ENCODE measurements around the gene QRICH1.

The QRICH1 gene

GRCh38 chr3:48991851-48992545 lies 101.9 kb downstream of the QRICH1 start:
- TF ChIP-seq, protein P1, sequence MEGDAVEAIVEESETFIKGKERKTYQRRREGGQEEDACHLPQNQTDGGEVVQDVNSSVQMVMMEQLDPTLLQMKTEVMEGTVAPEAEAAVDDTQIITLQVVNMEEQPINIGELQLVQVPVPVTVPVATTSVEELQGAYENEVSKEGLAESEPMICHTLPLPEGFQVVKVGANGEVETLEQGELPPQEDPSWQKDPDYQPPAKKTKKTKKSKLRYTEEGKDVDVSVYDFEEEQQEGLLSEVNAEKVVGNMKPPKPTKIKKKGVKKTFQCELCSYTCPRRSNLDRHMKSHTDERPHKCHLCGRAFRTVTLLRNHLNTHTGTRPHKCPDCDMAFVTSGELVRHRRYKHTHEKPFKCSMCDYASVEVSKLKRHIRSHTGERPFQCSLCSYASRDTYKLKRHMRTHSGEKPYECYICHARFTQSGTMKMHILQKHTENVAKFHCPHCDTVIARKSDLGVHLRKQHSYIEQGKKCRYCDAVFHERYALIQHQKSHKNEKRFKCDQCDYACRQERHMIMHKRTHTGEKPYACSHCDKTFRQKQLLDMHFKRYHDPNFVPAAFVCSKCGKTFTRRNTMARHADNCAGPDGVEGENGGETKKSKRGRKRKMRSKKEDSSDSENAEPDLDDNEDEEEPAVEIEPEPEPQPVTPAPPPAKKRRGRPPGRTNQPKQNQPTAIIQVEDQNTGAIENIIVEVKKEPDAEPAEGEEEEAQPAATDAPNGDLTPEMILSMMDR (IDR thresholded peaks at IDR 0.05; ENCODE audit: control insufficient read depth, extremely low read depth, insufficient read depth) = no peak
- no peak for DNase-seq (ENCODE audit: low read depth)
- H3K4me3 ChIP-seq (ENCODE audit: low read depth, low read length) = peak overlapping the region; percentile 68

GRCh38 chr3:48990636-48991469 lies 103.0 kb downstream of the QRICH1 start:
- TF ChIP-seq, protein P1 (IDR thresholded peaks at IDR 0.05; ENCODE audit: control insufficient read depth, extremely low read depth, insufficient read depth) = no peak
- peak overlapping the region; percentile 68 for H3K4me3 ChIP-seq (ENCODE audit: low read depth, low read length)
- no peak for DNase-seq (ENCODE audit: low read depth)

GRCh38 chr3:48989796-48990635 lies 103.9 kb downstream of the QRICH1 start, which contains the start of gene P4HTM:
TSS of gene P4HTM (plus strand) at chr3:48990241. CDS start at chr3:48990257, 16 bp downstream.
- TF ChIP-seq, protein P1 (IDR thresholded peaks at IDR 0.05; ENCODE audit: control insufficient read depth, extremely low read depth, insufficient read depth) = peak; percentile 50
- peak within 1 kb of the TSS; percentile 68 for H3K4me3 ChIP-seq (ENCODE audit: low read depth, low read length)
- DNase-seq (ENCODE audit: low read depth) = no peak

DNA sequence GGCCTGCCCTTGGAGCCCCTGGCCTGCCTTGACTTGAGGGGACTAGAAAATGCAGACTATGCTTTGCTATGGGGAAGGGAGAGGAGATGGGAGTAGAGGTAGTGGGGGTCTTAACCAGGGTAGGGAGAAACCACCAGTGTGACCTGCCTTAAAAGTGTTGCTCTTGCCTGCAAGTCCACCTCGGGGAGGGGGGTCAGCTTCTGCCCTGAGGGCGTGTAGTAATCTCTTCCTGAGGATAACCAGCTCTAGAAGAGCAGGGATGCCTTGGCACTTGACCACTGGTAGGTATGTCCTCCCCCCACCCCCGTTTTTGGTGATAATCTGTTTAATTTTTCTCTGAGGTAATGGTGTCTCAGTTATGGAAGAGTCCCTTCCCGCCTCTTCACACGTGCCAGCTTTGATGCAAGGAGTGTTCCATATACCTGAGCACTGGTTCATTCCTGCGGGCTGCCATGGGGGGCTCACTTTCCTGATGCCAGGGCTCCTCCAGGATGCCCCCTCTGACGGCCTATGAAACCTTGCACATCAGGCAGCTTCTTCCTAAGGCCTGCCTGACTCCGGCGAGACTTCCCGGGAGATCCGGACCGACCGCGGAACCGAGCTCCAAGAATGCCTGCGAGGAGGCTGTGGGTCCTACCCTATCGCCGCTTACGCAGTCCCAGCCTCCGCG lies 104.6 kb downstream of the QRICH1 start:
- TF ChIP-seq, protein P1 (IDR thresholded peaks at IDR 0.05; ENCODE audit: control insufficient read depth, extremely low read depth, insufficient read depth) = no peak
- DNase-seq (ENCODE audit: low read depth) = no peak
- H3K4me3 ChIP-seq (ENCODE audit: low read depth, low read length) = peak overlapping the region; percentile 68

- DNase-seq (ENCODE audit: low read depth) = no peak
- TF ChIP-seq, protein P1 (IDR thresholded peaks at IDR 0.05; ENCODE audit: control insufficient read depth, extremely low read depth, insufficient read depth) = no peak
- H3K4me3 ChIP-seq (ENCODE audit: low read depth, low read length) = no peak overlapping the region
Measured at GRCh38 chr3:48985831-48986376, 108.0 kb downstream of the QRICH1 start.

DNA sequence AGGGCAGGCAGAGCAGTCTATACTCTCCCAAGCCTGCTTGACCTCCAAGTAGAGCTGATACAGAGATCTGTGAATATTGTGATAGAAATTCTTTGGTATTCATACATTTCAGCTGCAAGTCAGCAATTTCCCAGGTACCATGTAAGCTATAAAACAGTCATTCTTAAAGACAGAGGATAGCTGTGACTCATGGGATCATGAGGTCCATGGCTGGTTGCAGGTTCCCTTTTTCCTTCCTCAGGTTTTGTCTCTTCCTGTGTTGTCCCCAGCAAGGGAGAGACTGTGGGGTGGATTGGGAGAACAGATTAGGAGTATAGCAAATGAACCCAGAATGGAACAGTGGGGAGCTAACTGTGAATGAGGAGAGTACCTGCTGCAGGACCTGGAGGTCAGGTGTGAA lies 109.2 kb downstream of the QRICH1 start:
- TF ChIP-seq, protein P1 (IDR thresholded peaks at IDR 0.05; ENCODE audit: control insufficient read depth, extremely low read depth, insufficient read depth) = no peak
- no peak for DNase-seq (ENCODE audit: low read depth)
- no peak overlapping the region for H3K4me3 ChIP-seq (ENCODE audit: low read depth, low read length)

Measured in LNCaP clone FGC (cell line).